H1 (cell line): ENCODE measurements around the gene RAD51B. TPM values are rescaled to one million over a fixed set of nuclear protein-coding genes. Genes with fewer than 3 reads are reported as not detected.

ENCODE experiments used
- CTCF ChIA-PET: fragments of 300-600 bp; sonication (Branson Sonifier 250); formaldehyde crosslinking; loops from one replicate; lab custom pipeline; 2021; ENCODE audit not compliant: partially characterized antibody; lab: Charles Lee
- POLR2A ChIA-PET: fragments of 300-600 bp; sonication (Branson Sonifier 250); formaldehyde crosslinking; loops from one replicate; lab custom pipeline; 2021; ENCODE audit warnings: inconsistent platforms; ENCODE audit not compliant: partially characterized antibody; lab: Charles Lee
- DNase-seq, 2 experiments: peaks; one replicate each; pipeline versions ENCODE4 v3.0.0 to v3.0.0-alpha.2; 2010 to 2022; ENCODE audit warnings: low spot score in 2 of 2, low read depth in 1 of 2, mixed read lengths in 1 of 2
- FAIRE-seq: peaks from 2 replicates; lab custom pipeline; 2011; peaks lifted over from hg19 to GRCh38; lab: Jason Lieb, UNC
- H2AFZ ChIP-seq: 2 replicates; pipeline ENCODE4 v1.8.1; 2012; ENCODE audit warnings: low read length, inconsistent platforms
- H2AK5ac ChIP-seq: 2 replicates; pipeline ENCODE4 v1.6.1; 2013; ENCODE audit warnings: low read depth, low read length
- H2BK120ac ChIP-seq: replicated peaks from 2 replicates; pipeline ENCODE3; 2013; ENCODE audit warnings: low read depth, low read length, inconsistent platforms
- H2BK12ac ChIP-seq: 2 replicates; pipeline ENCODE4 v1.6.1; 2013; ENCODE audit warnings: low read depth, low read length
- H2BK15ac ChIP-seq: 2 replicates; pipeline ENCODE4 v1.6.1; 2013; ENCODE audit warnings: low read length
- H2BK20ac ChIP-seq: 2 replicates; pipeline ENCODE4 v1.6.1; 2013; ENCODE audit warnings: low read length
- H2BK5ac ChIP-seq: 2 replicates; pipeline ENCODE4 v1.6.1; 2013; ENCODE audit warnings: low read depth, low read length
- H3K14ac ChIP-seq: 2 replicates; pipeline ENCODE4 v1.6.1; 2013; ENCODE audit warnings: inconsistent platforms; ENCODE audit not compliant: insufficient read length
- H3K18ac ChIP-seq: 2 replicates; pipeline ENCODE4 v1.6.1; 2013; ENCODE audit warnings: low read length; ENCODE audit errors: extremely low read depth
- H3K23ac ChIP-seq: 2 replicates; pipeline ENCODE4 v1.6.1; 2013; ENCODE audit warnings: inconsistent platforms; ENCODE audit not compliant: insufficient read length
- H3K23me2 ChIP-seq: 2 replicates; pipeline ENCODE4 v1.6.1; 2013; ENCODE audit warnings: low read depth, low read length
- H3K27ac ChIP-seq: 2 replicates; pipeline ENCODE4 v1.6.1; 2011; ENCODE audit warnings: low read depth, low read length, inconsistent platforms
- H3K27me3 ChIP-seq, 4 experiments: replicated peaks in 1 of 4; 1 replicate in 1 of 4; 2 replicates in 3 of 4; pipeline versions ENCODE4 v1.6.1 to v1.8.1; 2011 to 2013; ENCODE audit warnings: low read length in 3 of 4, mild to moderate bottlenecking in 3 of 4, inconsistent platforms in 2 of 4, mixed read lengths in 2 of 4, moderate library complexity in 1 of 4; ENCODE audit not compliant: control insufficient read depth in 3 of 4, insufficient read depth in 3 of 4; ENCODE audit errors: extremely low read depth in 1 of 4
- H3K36me3 ChIP-seq, 4 experiments: 2 replicates each; pipeline versions ENCODE4 v1.6.1 to v1.8.1; 2011 to 2013; ENCODE audit warnings: mild to moderate bottlenecking in 4 of 4, low read length in 3 of 4, moderate library complexity in 2 of 4, control low read depth in 1 of 4, inconsistent platforms in 1 of 4; ENCODE audit not compliant: insufficient read depth in 4 of 4, control insufficient read depth in 2 of 4
- H3K4ac ChIP-seq: replicated peaks from 2 replicates; pipeline ENCODE3; 2013; ENCODE audit warnings: low read length, low read depth, mixed read lengths, inconsistent platforms; ENCODE audit not compliant: insufficient read length
- H3K4me1 ChIP-seq, 4 experiments: replicated peaks in 1 of 4; 1 replicate in 1 of 4; 2 replicates in 3 of 4; pipeline versions ENCODE4 v1.6.1 to v1.8.1; 2011 to 2013; ENCODE audit warnings: low read length in 3 of 4, inconsistent platforms in 2 of 4, mixed read lengths in 1 of 4; ENCODE audit not compliant: insufficient read depth in 4 of 4, control insufficient read depth in 3 of 4
- H3K4me2 ChIP-seq, 2 experiments: 2 replicates each; pipeline versions ENCODE4 v1.6.1 to v1.8.1; 2011 to 2013; ENCODE audit warnings: low read depth in 2 of 2, low read length in 2 of 2, control low read depth in 1 of 2, inconsistent platforms in 1 of 2, mild to moderate bottlenecking in 1 of 2; ENCODE audit not compliant: insufficient read depth in 1 of 2
- H3K4me3 ChIP-seq, 4 experiments: fragments of 200-600, 300-600 bp in 1 of 4; sonication (generic), shearing (Covaris generic), sonication (Bioruptor Twin) in 1 of 4; 2 replicates each; pipeline versions ENCODE4 v1.5.1 to v1.8.1; 2011 to 2016; ENCODE audit warnings: low read length in 4 of 4, low read depth in 3 of 4, control low read depth in 2 of 4, inconsistent platforms in 2 of 4, mild to moderate bottlenecking in 2 of 4, mixed read lengths in 1 of 4, moderate library complexity in 1 of 4; ENCODE audit not compliant: insufficient read depth in 2 of 4; ENCODE audit errors: extremely low read depth in 1 of 4
- H3K56ac ChIP-seq: replicated peaks from 2 replicates; pipeline ENCODE3; 2013; ENCODE audit warnings: low read depth, mild to moderate bottlenecking, mixed read lengths, low read length, inconsistent platforms; ENCODE audit not compliant: insufficient read length
- H3K79me1 ChIP-seq: 2 replicates; pipeline ENCODE4 v1.6.1; 2013; ENCODE audit warnings: low read depth, low read length, control low read depth
- H3K79me2 ChIP-seq, 2 experiments: 2 replicates each; pipeline versions ENCODE4 v1.6.1 to v1.8.1; 2012 to 2013; ENCODE audit warnings: low read length in 2 of 2, mild to moderate bottlenecking in 2 of 2, inconsistent platforms in 1 of 2; ENCODE audit not compliant: insufficient read depth in 2 of 2, control insufficient read depth in 1 of 2
- H3K9ac ChIP-seq, 4 experiments: replicated peaks in 1 of 4; 1 replicate in 1 of 4; 2 replicates in 3 of 4; pipeline versions ENCODE4 v1.6.1 to v1.8.1; 2011 to 2013; ENCODE audit warnings: low read depth in 3 of 4, low read length in 3 of 4, control low read depth in 2 of 4, mild to moderate bottlenecking in 2 of 4, moderate library complexity in 2 of 4, inconsistent platforms in 1 of 4; ENCODE audit errors: extremely low read depth in 1 of 4
- H3K9me3 ChIP-seq, 2 experiments: 2 replicates each; pipeline versions ENCODE4 v1.6.1 to v1.8.1; 2012 to 2013; ENCODE audit warnings: mild to moderate bottlenecking in 2 of 2, moderate library complexity in 2 of 2, control low read depth in 1 of 2, inconsistent platforms in 1 of 2, low read depth in 1 of 2, low read length in 1 of 2, mixed read lengths in 1 of 2; ENCODE audit not compliant: insufficient read depth in 2 of 2
- H4K20me1 ChIP-seq, 2 experiments: replicated peaks in 1 of 2; 2 replicates each; pipeline versions ENCODE3 to v1.8.1; 2011 to 2013; ENCODE audit warnings: inconsistent platforms in 2 of 2, low read length in 2 of 2, mild to moderate bottlenecking in 1 of 2; ENCODE audit not compliant: insufficient read depth in 2 of 2, control insufficient read depth in 1 of 2
- H4K5ac ChIP-seq: 2 replicates; pipeline ENCODE4 v1.6.1; 2013; ENCODE audit warnings: low read length, low read depth, mixed read lengths, inconsistent platforms; ENCODE audit not compliant: insufficient read length
- H4K8ac ChIP-seq: 2 replicates; pipeline ENCODE4 v1.8.0; 2013; ENCODE audit warnings: mild to moderate bottlenecking, moderate library complexity, low read length, inconsistent platforms; ENCODE audit not compliant: insufficient read depth; ENCODE audit errors: extremely low read depth
- H4K91ac ChIP-seq: replicated peaks from 2 replicates; pipeline ENCODE3; 2013; ENCODE audit warnings: low read length, mixed read lengths, inconsistent platforms; ENCODE audit not compliant: insufficient read length
- BACH1 ChIP-seq: IDR thresholded peaks from 2 replicates; pipeline ENCODE4 v1.6.1; 2012; ENCODE audit warnings: low read length, improper control_type of control experiment
- BRCA1 ChIP-seq: IDR thresholded peaks from 2 replicates; pipeline ENCODE4 v1.6.1; 2012; ENCODE audit warnings: low read depth, low read length, improper control_type of control experiment
- CBX8 ChIP-seq: fragments of 300-800, 300-1000 bp; sonication (generic); IDR thresholded peaks from 2 replicates; pipeline ENCODE4 v1.7.1; 2016; ENCODE audit warnings: low read depth, low read length, borderline replicate concordance
- EP300 ChIP-seq, 2 experiments: IDR thresholded peaks; 1 replicate in 1 of 2; 2 replicates in 1 of 2; pipeline ENCODE4 v1.6.1; 2011 to 2012; ENCODE audit warnings: low read depth in 2 of 2, low read length in 2 of 2, mild to moderate bottlenecking in 2 of 2, borderline replicate concordance in 1 of 2, inconsistent platforms in 1 of 2, moderate library complexity in 1 of 2
- GABPA ChIP-seq: IDR thresholded peaks from 2 replicates; pipeline ENCODE4 v1.6.1; 2011; ENCODE audit warnings: mild to moderate bottlenecking, low read length, moderate library complexity, borderline replicate concordance; ENCODE audit not compliant: insufficient read depth
- KDM1A ChIP-seq: fragments of 200-600, 300-600 bp; sonication (generic); IDR thresholded peaks from 2 replicates; pipeline ENCODE4 v1.7.1; 2016; ENCODE audit warnings: mild to moderate bottlenecking, low read length, borderline replicate concordance
- KDM4A ChIP-seq: IDR thresholded peaks from one replicate; pipeline ENCODE4 v1.7.1; 2012; ENCODE audit warnings: low read depth, mild to moderate bottlenecking, moderate library complexity, low read length, inconsistent platforms; ENCODE audit not compliant: severe bottlenecking
- RFX5 ChIP-seq: IDR thresholded peaks from 2 replicates; pipeline ENCODE4 v1.6.1; 2011; ENCODE audit warnings: low read depth, low read length, improper control_type of control experiment, borderline replicate concordance
- RXRA ChIP-seq: IDR thresholded peaks from 2 replicates; pipeline ENCODE4 v1.6.1; 2011; ENCODE audit warnings: low read depth, mild to moderate bottlenecking, low read length, moderate library complexity; ENCODE audit not compliant: insufficient read depth
- WGBS, 2 experiments: shearing (Covaris generic) in 1 of 2; methylation state at CpG; one replicate each; pipeline versions ENCODE4 v1.1.6 to v1.1.7; 2013 to 2015; ENCODE audit warnings: low lambda C conversion rate in 2 of 2, mixed read lengths in 2 of 2, inconsistent platforms in 1 of 2, low coverage in 1 of 2, missing lambda C conversion rate in 1 of 2; ENCODE audit not compliant: insufficient replicate concordance in 2 of 2, insufficient coverage in 1 of 2, insufficient read length in 1 of 2; ENCODE audit errors: extremely low coverage in 1 of 2, missing lambda C conversion rate in 1 of 2; 5-methylcytosine and 5-hydroxymethylcytosine counted together
- polyA plus RNA-seq, 7 experiments: library from polyadenylated mRNA; depleted of rRNA in 3 of 7; stranded (reverse) in 5 of 7; unstranded in 2 of 7; fragments of >200 nt in 5 of 7; fragments of 200-250 nt in 2 of 7; gene quantifications; 1 replicate in 5 of 7; 2 replicates in 1 of 7; 4 replicates in 1 of 7; pipeline versions ENCODE4 v1.2.1 to v1.2.3, GENCODE V29; 2011 to 2013; ENCODE audit warnings: missing spikeins in 2 of 7, mixed read lengths in 2 of 7
- total RNA-seq: library from RNA; stranded (reverse); fragmentation: NEBNext Ultra II Directional; extraction: Animal tissue kit (Norgen Biotek cat#: 25700); gene quantifications from 2 replicates; pipeline ENCODE4 v1.2.1, GENCODE V29; 2021

The RAD51B gene
- total and polyA plus RNA-seq, 2 of the 8 experiments (the other 6 are each of a cell fraction or from before 2014, with no cell fraction given) = 3.9 to 14.9 TPM

DNA sequence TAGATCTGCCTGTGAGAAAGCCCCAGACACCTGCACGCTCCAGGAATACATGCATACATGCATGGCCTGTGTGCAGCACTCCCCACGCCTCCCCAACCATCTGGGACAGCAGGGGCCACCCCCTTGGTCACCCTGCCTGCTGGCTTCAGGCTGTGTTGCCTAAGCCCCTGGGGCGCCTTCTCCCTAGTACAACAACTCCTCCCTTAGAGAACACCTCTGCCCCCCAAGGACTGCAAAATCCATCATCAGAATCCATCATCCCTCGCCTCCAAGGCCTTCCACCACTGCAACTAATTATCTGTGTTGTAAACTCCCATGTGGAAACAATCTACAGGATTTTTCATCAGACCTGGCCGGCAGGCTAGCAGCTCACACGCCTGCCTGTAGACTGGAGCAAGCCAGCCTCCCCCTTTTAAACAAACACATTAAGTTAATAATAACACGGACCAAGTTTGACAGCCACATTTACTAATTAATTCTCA is 936.5 kb downstream of the RAD51B start:
- H2AK5ac ChIP-seq = no peak overlapping the region
- no peak overlapping the region for H4K8ac ChIP-seq
- H3K9me3 ChIP-seq = no peaks in the 10 kb centered on the region
- no peaks in the 10 kb centered on the region for H3K27me3 ChIP-seq
- CTCF ChIA-PET = interaction anchor here (0.8 to 1.9 kb wide), 6 partner anchors 20 to 62 kb away, joined by 3 to 4 read pairs (median 3); no protein-coding TSS in a partner anchor
- no peaks in the 10 kb centered on the region for H3K23me2 ChIP-seq
- H3K9ac ChIP-seq = no peak overlapping the region
- TF ChIP-seq KDM4A (no peak), EP300 (IDR thresholded peaks at IDR 0.05; ENCODE audit: borderline replicate concordance in 1 of 2, low read depth in 2 of 2, low read length in 2 of 2) (no peak), GABPA (no peak), KDM1A (no peak), RXRA (no peak), BACH1 (no peak), BRCA1 (no peak), RFX5 (no peak), CBX8 (no peak)
- no peak overlapping the region for H2BK20ac ChIP-seq
- no peak overlapping the region for H3K56ac ChIP-seq
- no peak overlapping the region for H3K4ac ChIP-seq
- no peak overlapping the region for H3K4me2 ChIP-seq
- H3K23ac ChIP-seq = no peak overlapping the region
- no peak overlapping the region for H2BK5ac ChIP-seq
- DNase-seq = no peak
- no peaks in the 10 kb centered on the region for H4K20me1 ChIP-seq
- no peaks in the 10 kb centered on the region for H3K36me3 ChIP-seq
- H4K91ac ChIP-seq = no peak overlapping the region
- POLR2A ChIA-PET = interaction anchor here (1.9 to 2.5 kb wide), 2 partner anchors 34 to 37 kb away, joined by 6 read pairs; partner anchors contain the start of gene ZFP36L1
- no peak overlapping the region for H2AFZ ChIP-seq
- H3K14ac ChIP-seq = no peak overlapping the region
- no peak overlapping the region for H2BK15ac ChIP-seq
- H2BK120ac ChIP-seq = no peak overlapping the region
- no peak overlapping the region for H3K27ac ChIP-seq
- WGBS, 2 experiments = 93% methylated on average over 7 of the region's 7 CpGs; no CpG with 5 or more reads in 1 of the 2 experiments
- H3K79me2 ChIP-seq = no peaks in the 10 kb centered on the region
- peaks cover 0 to 3% (median 0%) of the 10 kb centered on the region in 4 experiments; a peak in 1 of 7 replicates for H3K4me1 ChIP-seq
- H2BK12ac ChIP-seq = no peak overlapping the region
- H3K18ac ChIP-seq = no peak overlapping the region
- no peak overlapping the region for H4K5ac ChIP-seq
- H3K79me1 ChIP-seq = no peaks in the 10 kb centered on the region
- FAIRE-seq = no peak
- H3K4me3 ChIP-seq = no peak overlapping the region
